Measurements from ENCODE around the gene PIGV. TPM values are rescaled to one million over a fixed set of nuclear protein-coding genes. Genes with fewer than 3 reads are reported as not detected.

The PIGV gene
- polyA plus RNA-seq, 1 donor from 2014 or later: 4.7 TPM

DNA sequence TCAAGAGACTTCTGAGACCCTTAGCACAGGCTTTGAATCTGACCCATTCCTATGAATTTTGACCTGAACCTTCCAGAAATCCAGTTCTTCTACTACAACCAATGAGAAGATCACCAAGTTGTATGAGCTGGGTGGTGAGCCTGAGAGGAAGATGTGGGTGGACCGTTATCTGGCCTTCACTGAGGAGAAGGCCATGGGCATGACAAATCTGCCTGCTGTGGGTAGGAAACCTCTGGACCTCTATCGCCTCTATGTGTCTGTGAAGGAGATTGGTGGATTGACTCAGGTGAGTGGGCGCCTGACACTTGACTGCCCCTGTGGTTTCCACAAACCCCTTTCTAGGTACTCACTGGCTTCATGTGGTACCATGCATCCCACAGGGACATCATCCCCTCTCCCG, 20.0 kb upstream of the PIGV start:
- Histone ChIP-seq H3K4me2 (ENCODE audit: low read length) (no peak overlapping the region), H3K4me3 (ENCODE audit: low read length) (no peak overlapping the region), H3F3A (ENCODE audit: insufficient read depth, low read length, poor library complexity, severe bottlenecking) (no peaks in the 10 kb centered on the region), H3K27ac (ENCODE audit: low read length) (no peak overlapping the region), H3K79me2 (replicated peaks; ENCODE audit: insufficient read depth, low read length) (peaks cover 3% of the 10 kb centered on the region), H3K36me3 (ENCODE audit: insufficient read depth, low read length) (peaks cover 32% of the 10 kb centered on the region), H4K20me1 (ENCODE audit: insufficient read depth) (no peaks in the 10 kb centered on the region), H3K9me3 (ENCODE audit: low read length) (no peaks in the 10 kb centered on the region), H3K27me3 (ENCODE audit: insufficient read depth, low read depth, low read length) (no peaks in the 10 kb centered on the region), H2AFZ (ENCODE audit: low read depth, low read length) (no peak overlapping the region), H3K9me2 (ENCODE audit: insufficient read depth, low read length) (no peaks in the 10 kb centered on the region), H3K9ac (ENCODE audit: low read length) (no peak overlapping the region)
- TF ChIP-seq TAF1 (IDR thresholded peaks at IDR 0.05; ENCODE audit: low read depth) (no peak), MXI1 (conservative IDR thresholded peaks at IDR 0.05; ENCODE audit: poor library complexity, severe bottlenecking) (no peak), EP300 (conservative IDR thresholded peaks at IDR 0.05; ENCODE audit: poor library complexity, severe bottlenecking) (no peak), POLR2AphosphoS5 (IDR thresholded peaks at IDR 0.05) (no peak), RAD21 (conservative IDR thresholded peaks at IDR 0.05) (no peak), SMC3 (conservative IDR thresholded peaks at IDR 0.05; ENCODE audit: poor library complexity) (no peak), EZH2 (IDR thresholded peaks at IDR 0.05; ENCODE audit: borderline replicate concordance, insufficient read depth, low read length, poor library complexity, severe bottlenecking) (no peak)
- TF ChIP-seq, protein P1, sequence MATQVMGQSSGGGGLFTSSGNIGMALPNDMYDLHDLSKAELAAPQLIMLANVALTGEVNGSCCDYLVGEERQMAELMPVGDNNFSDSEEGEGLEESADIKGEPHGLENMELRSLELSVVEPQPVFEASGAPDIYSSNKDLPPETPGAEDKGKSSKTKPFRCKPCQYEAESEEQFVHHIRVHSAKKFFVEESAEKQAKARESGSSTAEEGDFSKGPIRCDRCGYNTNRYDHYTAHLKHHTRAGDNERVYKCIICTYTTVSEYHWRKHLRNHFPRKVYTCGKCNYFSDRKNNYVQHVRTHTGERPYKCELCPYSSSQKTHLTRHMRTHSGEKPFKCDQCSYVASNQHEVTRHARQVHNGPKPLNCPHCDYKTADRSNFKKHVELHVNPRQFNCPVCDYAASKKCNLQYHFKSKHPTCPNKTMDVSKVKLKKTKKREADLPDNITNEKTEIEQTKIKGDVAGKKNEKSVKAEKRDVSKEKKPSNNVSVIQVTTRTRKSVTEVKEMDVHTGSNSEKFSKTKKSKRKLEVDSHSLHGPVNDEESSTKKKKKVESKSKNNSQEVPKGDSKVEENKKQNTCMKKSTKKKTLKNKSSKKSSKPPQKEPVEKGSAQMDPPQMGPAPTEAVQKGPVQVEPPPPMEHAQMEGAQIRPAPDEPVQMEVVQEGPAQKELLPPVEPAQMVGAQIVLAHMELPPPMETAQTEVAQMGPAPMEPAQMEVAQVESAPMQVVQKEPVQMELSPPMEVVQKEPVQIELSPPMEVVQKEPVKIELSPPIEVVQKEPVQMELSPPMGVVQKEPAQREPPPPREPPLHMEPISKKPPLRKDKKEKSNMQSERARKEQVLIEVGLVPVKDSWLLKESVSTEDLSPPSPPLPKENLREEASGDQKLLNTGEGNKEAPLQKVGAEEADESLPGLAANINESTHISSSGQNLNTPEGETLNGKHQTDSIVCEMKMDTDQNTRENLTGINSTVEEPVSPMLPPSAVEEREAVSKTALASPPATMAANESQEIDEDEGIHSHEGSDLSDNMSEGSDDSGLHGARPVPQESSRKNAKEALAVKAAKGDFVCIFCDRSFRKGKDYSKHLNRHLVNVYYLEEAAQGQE (IDR thresholded peaks at IDR 0.05; ENCODE audit: borderline replicate concordance): no peak
- TF ChIP-seq, protein P2, sequence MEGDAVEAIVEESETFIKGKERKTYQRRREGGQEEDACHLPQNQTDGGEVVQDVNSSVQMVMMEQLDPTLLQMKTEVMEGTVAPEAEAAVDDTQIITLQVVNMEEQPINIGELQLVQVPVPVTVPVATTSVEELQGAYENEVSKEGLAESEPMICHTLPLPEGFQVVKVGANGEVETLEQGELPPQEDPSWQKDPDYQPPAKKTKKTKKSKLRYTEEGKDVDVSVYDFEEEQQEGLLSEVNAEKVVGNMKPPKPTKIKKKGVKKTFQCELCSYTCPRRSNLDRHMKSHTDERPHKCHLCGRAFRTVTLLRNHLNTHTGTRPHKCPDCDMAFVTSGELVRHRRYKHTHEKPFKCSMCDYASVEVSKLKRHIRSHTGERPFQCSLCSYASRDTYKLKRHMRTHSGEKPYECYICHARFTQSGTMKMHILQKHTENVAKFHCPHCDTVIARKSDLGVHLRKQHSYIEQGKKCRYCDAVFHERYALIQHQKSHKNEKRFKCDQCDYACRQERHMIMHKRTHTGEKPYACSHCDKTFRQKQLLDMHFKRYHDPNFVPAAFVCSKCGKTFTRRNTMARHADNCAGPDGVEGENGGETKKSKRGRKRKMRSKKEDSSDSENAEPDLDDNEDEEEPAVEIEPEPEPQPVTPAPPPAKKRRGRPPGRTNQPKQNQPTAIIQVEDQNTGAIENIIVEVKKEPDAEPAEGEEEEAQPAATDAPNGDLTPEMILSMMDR (IDR thresholded peaks at IDR 0.05; ENCODE audit: poor library complexity, severe bottlenecking): no peak

DNA sequence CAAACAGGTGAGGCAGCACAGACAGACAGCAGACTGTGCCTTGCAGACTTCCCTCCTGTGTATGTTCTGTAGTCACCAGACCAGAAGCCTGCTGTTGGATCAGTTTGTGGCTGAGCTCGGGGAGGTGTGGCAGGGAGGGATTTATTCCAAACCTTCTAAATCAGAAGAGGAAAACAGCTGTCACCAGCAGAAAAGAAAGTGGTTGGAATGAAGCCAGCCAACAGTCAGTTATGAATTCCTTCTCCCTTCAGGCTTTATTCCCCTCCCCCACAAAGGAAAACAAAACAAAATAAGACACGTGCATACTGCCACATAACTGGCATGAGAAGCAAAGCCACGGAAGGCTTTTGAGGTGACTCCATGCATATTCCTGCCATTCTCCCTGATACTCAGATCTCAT, 19.0 kb upstream of the PIGV start:
- Histone ChIP-seq H4K20me1 (ENCODE audit: insufficient read depth) (no peaks in the 10 kb centered on the region), H3K36me3 (ENCODE audit: insufficient read depth, low read length) (peaks cover 29% of the 10 kb centered on the region), H3K9me2 (ENCODE audit: insufficient read depth, low read length) (no peaks in the 10 kb centered on the region), H3K79me2 (replicated peaks; ENCODE audit: insufficient read depth, low read length) (no peaks in the 10 kb centered on the region), H3K4me2 (ENCODE audit: low read length) (no peak overlapping the region), H2AFZ (ENCODE audit: low read depth, low read length) (no peak overlapping the region), H3K9me3 (ENCODE audit: low read length) (no peaks in the 10 kb centered on the region), H3K27ac (ENCODE audit: low read length) (no peak overlapping the region), H3F3A (ENCODE audit: insufficient read depth, low read length, poor library complexity, severe bottlenecking) (no peaks in the 10 kb centered on the region), H3K4me3 (ENCODE audit: low read length) (no peak overlapping the region), H3K9ac (ENCODE audit: low read length) (no peak overlapping the region), H3K27me3 (ENCODE audit: insufficient read depth, low read depth, low read length) (no peaks in the 10 kb centered on the region)
- no peak for TF ChIP-seq POLR2AphosphoS5 (IDR thresholded peaks at IDR 0.05)
- TF ChIP-seq EP300 (conservative IDR thresholded peaks at IDR 0.05; ENCODE audit: poor library complexity, severe bottlenecking): no peak
- no peak for TF ChIP-seq TAF1 (IDR thresholded peaks at IDR 0.05; ENCODE audit: low read depth)
- TF ChIP-seq RAD21 (conservative IDR thresholded peaks at IDR 0.05): no peak
- no peak for TF ChIP-seq SMC3 (conservative IDR thresholded peaks at IDR 0.05; ENCODE audit: poor library complexity)
- no peak for TF ChIP-seq MXI1 (conservative IDR thresholded peaks at IDR 0.05; ENCODE audit: poor library complexity, severe bottlenecking)
- TF ChIP-seq, protein P1 (IDR thresholded peaks at IDR 0.05; ENCODE audit: borderline replicate concordance): no peak
- no peak for TF ChIP-seq EZH2 (IDR thresholded peaks at IDR 0.05; ENCODE audit: borderline replicate concordance, insufficient read depth, low read length, poor library complexity, severe bottlenecking)
- TF ChIP-seq, protein P2 (IDR thresholded peaks at IDR 0.05; ENCODE audit: poor library complexity, severe bottlenecking): no peak
